ENCODE data around the gene SCN1B. TPM values are rescaled to one million over a fixed set of nuclear protein-coding genes. Genes with fewer than 3 reads are reported as not detected.
"Not testable (repeated sequence)": the region's sequence is repeated elsewhere in the genome, so short reads cannot be mapped to it uniquely, and the experiment has no call there.

The SCN1B gene
- total RNA-seq, 3 donors from 2014 or later, result 1.6 to 8.8 (median 3.5) TPM

GRCh38 chr19:34994643-34995541 lies 35.4 kb upstream of the SCN1B start:
- intact Hi-C loops (cut with DNase I, micrococcal nuclease), result no loop called here
- DNase-seq, result peak; percentile 75 to 80 (median 76)
- ATAC-seq, result peak; percentile 88
- no peaks in the 10 kb centered on the region for H3K36me3 ChIP-seq (ENCODE audit: low read depth)
- TF ChIP-seq CTCF (IDR thresholded peaks at IDR 0.05), result no peak
- peaks cover 15% of the 10 kb centered on the region for H3K4me1 ChIP-seq (ENCODE audit: low read depth)
- no peaks in the 10 kb centered on the region for H3K9me3 ChIP-seq
- no peak overlapping the region for H3K4me3 ChIP-seq

GRCh38 chr19:34995551-34995950 lies 34.7 kb upstream of the SCN1B start:
- Histone ChIP-seq H3K36me3 (ENCODE audit: low read depth) (no peaks in the 10 kb centered on the region), H3K4me3 (no peak overlapping the region), H3K9me3 (no peaks in the 10 kb centered on the region), H3K4me1 (ENCODE audit: low read depth) (peaks cover 17% of the 10 kb centered on the region)
- intact Hi-C loops (cut with DNase I, micrococcal nuclease), result no loop called here
- peak in 1 of 3 donors; percentile 27 for DNase-seq
- ATAC-seq, result peak; percentile 39
- no peak for TF ChIP-seq CTCF (IDR thresholded peaks at IDR 0.05)

GRCh38 chr19:34997071-34997617 lies 33.1 kb upstream of the SCN1B start:
- no peaks in the 10 kb centered on the region for H3K36me3 ChIP-seq (ENCODE audit: low read depth)
- no peak for ATAC-seq
- intact Hi-C loops (cut with DNase I, micrococcal nuclease), result no loop called here
- TF ChIP-seq CTCF (IDR thresholded peaks at IDR 0.05), result no peak
- DNase-seq, result no peak
- no peak overlapping the region for H3K4me3 ChIP-seq
- peaks cover 33% of the 10 kb centered on the region for H3K4me1 ChIP-seq (ENCODE audit: low read depth)
- no peaks in the 10 kb centered on the region for H3K9me3 ChIP-seq

- intact Hi-C loops (cut with DNase I, micrococcal nuclease); ATAC-seq; H3K9me3 ChIP-seq; DNase-seq; H3K36me3 ChIP-seq (ENCODE audit: low read depth); H3K4me3 ChIP-seq: not testable (repeated sequence)
- H3K4me1 ChIP-seq (ENCODE audit: low read depth), result peaks cover 40% of the 10 kb centered on the region
These were observed 32.0 kb upstream of the SCN1B start for GRCh38 chr19:34998224-34998623.

GRCh38 chr19:34998777-34999497 lies 31.3 kb upstream of the SCN1B start:
- TF ChIP-seq CTCF (IDR thresholded peaks at IDR 0.05), result no peak
- Histone ChIP-seq H3K9me3 (no peaks in the 10 kb centered on the region), H3K36me3 (ENCODE audit: low read depth) (no peaks in the 10 kb centered on the region), H3K4me1 (ENCODE audit: low read depth) (peaks cover 47% of the 10 kb centered on the region), H3K4me3 (no peak overlapping the region)
- DNase-seq, result peak in 1 of 3 donors; percentile 39
- no peak for ATAC-seq
- intact Hi-C loops (cut with DNase I, micrococcal nuclease), result no loop called here
